Osteoblast (primary cell): ENCODE results near the gene SREBF2. TPM values are rescaled to one million over a fixed set of nuclear protein-coding genes. Genes with fewer than 3 reads are reported as not detected.
A peak's percentile ranks its signal among the peaks of the same experiment; 100 is the strongest.
"Not testable (repeated sequence)": the region's sequence is repeated elsewhere in the genome, so short reads cannot be mapped to it uniquely, and the experiment has no call there.

Source experiments
- DNase-seq: peaks from one replicate; pipeline ENCODE4 v3.0.0; 2011; ENCODE audit warnings: low spot score, mixed read lengths; ENCODE audit not compliant: insufficient read length; ENCODE audit errors: missing footprints
- H2AFZ ChIP-seq: 2 replicates; pipeline ENCODE4 v1.6.0; 2011; ENCODE audit warnings: mild to moderate bottlenecking, low read length
- H3K27ac ChIP-seq: 2 replicates; pipeline ENCODE4 v1.5.1; 2011; ENCODE audit warnings: mild to moderate bottlenecking, low read depth, low read length, moderate library complexity
- H3K27me3 ChIP-seq: 2 replicates; pipeline ENCODE4 v1.6.0; 2012; ENCODE audit warnings: mild to moderate bottlenecking, control low read depth, inconsistent platforms, low read length, moderate library complexity; ENCODE audit not compliant: insufficient read depth
- H3K36me3 ChIP-seq: 2 replicates; pipeline ENCODE4 v1.5.1; 2011; ENCODE audit warnings: mild to moderate bottlenecking, low read length, control low read depth, moderate library complexity; ENCODE audit not compliant: insufficient read depth
- H3K4me1 ChIP-seq: 2 replicates; pipeline ENCODE4 v1.5.1; 2011; ENCODE audit warnings: mild to moderate bottlenecking, low read length, control low read depth, moderate library complexity; ENCODE audit not compliant: insufficient read depth
- H3K4me2 ChIP-seq: 2 replicates; pipeline ENCODE4 v1.6.0; 2011; ENCODE audit warnings: mild to moderate bottlenecking, low read length; ENCODE audit not compliant: insufficient read depth
- H3K4me3 ChIP-seq: fragments of 200-600 bp; sonication (generic); 3 replicates; pipeline ENCODE4 v1.5.1; 2012; ENCODE audit warnings: mild to moderate bottlenecking, low read length, inconsistent platforms; ENCODE audit not compliant: insufficient read depth
- H3K79me2 ChIP-seq: 2 replicates; pipeline ENCODE4 v1.6.0; 2012; ENCODE audit warnings: mild to moderate bottlenecking, low read length, control low read depth, inconsistent platforms; ENCODE audit not compliant: insufficient read depth
- H3K9me3 ChIP-seq: 2 replicates; pipeline ENCODE4 v1.5.1; 2011; ENCODE audit warnings: low read depth, low read length, control low read depth
- H4K20me1 ChIP-seq: 2 replicates; pipeline ENCODE4 v1.6.0; 2012; ENCODE audit warnings: mild to moderate bottlenecking, low read length, control low read depth; ENCODE audit not compliant: insufficient read depth
- CTCF ChIP-seq: IDR thresholded peaks from 2 replicates; pipeline ENCODE4 v1.5.1; 2011; ENCODE audit warnings: mild to moderate bottlenecking, low read depth, low read length, moderate library complexity; ENCODE audit errors: extremely low read depth
- total RNA-seq: library from RNA; depleted of rRNA; stranded (reverse); fragments of >200 nt; gene quantifications from 2 replicates; pipeline ENCODE4 v1.2.3, GENCODE V29; 2012

The SREBF2 gene
- total RNA-seq, 1 donor, result 80.3 TPM

GRCh38 chr22:41943661-41944209 is 110.8 kb downstream of the SREBF2 start:
- Histone ChIP-seq H4K20me1 (peaks cover 5% of the 10 kb centered on the region), H3K9me3 (no peaks in the 10 kb centered on the region), H3K4me3 (no peak overlapping the region), H3K4me1 (peaks cover 30% of the 10 kb centered on the region), H3K27me3 (no peaks in the 10 kb centered on the region), H2AFZ (no peak overlapping the region), H3K27ac (peak overlapping the region; percentile 0), H3K4me2 (peak overlapping the region; percentile 37), H3K36me3 (peaks cover 4% of the 10 kb centered on the region), H3K79me2 (peaks cover 9% of the 10 kb centered on the region)
- no peak for DNase-seq
- TF ChIP-seq CTCF, result no peak

- Histone ChIP-seq H3K36me3 (peaks cover 4% of the 10 kb centered on the region), H4K20me1 (no peaks in the 10 kb centered on the region), H3K79me2 (peaks cover 9% of the 10 kb centered on the region), H3K27me3 (no peaks in the 10 kb centered on the region), H3K27ac (peak within 1 kb of the TSS; percentile 78), H3K4me3 (peak within 1 kb of the TSS; percentile 96), H3K9me3 (no peaks in the 10 kb centered on the region), H2AFZ (peak within 1 kb of the TSS; percentile 100), H3K4me1 (peaks cover 18% of the 10 kb centered on the region), H3K4me2 (peak within 1 kb of the TSS; percentile 99)
- peak; percentile 97 for DNase-seq
- no peak for TF ChIP-seq CTCF
These were observed 113.9 kb downstream of the SREBF2 start, which contains the start of gene CENPM for GRCh38 chr22:41946629-41947423. TSS of gene CENPM (minus strand) at chr22:41947152. CDS start at chr22:41947076, 76 bp downstream.

- H3K79me2 ChIP-seq, result peaks cover 9% of the 10 kb centered on the region
- H3K27ac ChIP-seq, result peak overlapping the region; percentile 63
- H4K20me1 ChIP-seq, result no peaks in the 10 kb centered on the region
- no peaks in the 10 kb centered on the region for H3K27me3 ChIP-seq
- no peak for TF ChIP-seq CTCF
- peaks cover 4% of the 10 kb centered on the region for H3K36me3 ChIP-seq
- H2AFZ ChIP-seq, result peak overlapping the region; percentile 100
- DNase-seq, result no peak
- H3K4me2 ChIP-seq, result peak overlapping the region; percentile 99
- H3K4me1 ChIP-seq, result peaks cover 18% of the 10 kb centered on the region
- H3K4me3 ChIP-seq, result peak overlapping the region; percentile 96
- H3K9me3 ChIP-seq, result no peaks in the 10 kb centered on the region
These were observed 114.6 kb downstream of the SREBF2 start for GRCh38 chr22:41947424-41948080.

- no peaks in the 10 kb centered on the region for H4K20me1 ChIP-seq
- peaks cover 9% of the 10 kb centered on the region for H3K79me2 ChIP-seq
- peaks cover 3% of the 10 kb centered on the region for H3K36me3 ChIP-seq
- no peak overlapping the region for H3K4me2 ChIP-seq
- no peaks in the 10 kb centered on the region for H3K9me3 ChIP-seq
- peaks cover 18% of the 10 kb centered on the region for H3K4me1 ChIP-seq
- no peak overlapping the region for H3K4me3 ChIP-seq
- TF ChIP-seq CTCF, result no peak
- no peaks in the 10 kb centered on the region for H3K27me3 ChIP-seq
- H2AFZ ChIP-seq, result no peak overlapping the region
- no peak overlapping the region for H3K27ac ChIP-seq
- DNase-seq, result no peak
These were observed 115.2 kb downstream of the SREBF2 start for GRCh38 chr22:41948142-41948541.

DNA sequence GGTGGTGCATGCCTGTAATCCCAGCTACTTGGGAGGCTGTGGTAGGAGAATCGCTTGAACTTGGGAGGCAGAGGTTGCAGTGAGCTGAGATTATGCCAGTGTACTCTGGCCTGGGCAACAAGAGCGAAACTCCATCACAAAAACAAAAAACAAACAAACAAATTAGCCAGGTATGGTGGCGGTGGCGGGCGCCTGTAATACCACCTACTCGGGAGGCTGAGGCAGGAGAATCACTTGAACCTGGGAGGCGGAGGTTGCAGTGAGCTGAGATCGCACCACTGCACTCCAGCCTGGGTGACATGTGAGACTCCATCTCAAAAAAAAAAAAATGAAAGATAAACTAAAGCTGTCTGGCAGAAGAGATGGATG is 116.0 kb downstream of the SREBF2 start:
- H4K20me1 ChIP-seq, H3K79me2 ChIP-seq, H3K4me3 ChIP-seq, H3K9me3 ChIP-seq, H3K27me3 ChIP-seq, H3K27ac ChIP-seq, H3K4me2 ChIP-seq, DNase-seq, H3K36me3 ChIP-seq, H2AFZ ChIP-seq: not testable (repeated sequence)
- H3K4me1 ChIP-seq, result peaks cover 12% of the 10 kb centered on the region
